GM21717 (cell line): Measurements from ENCODE around the gene XIRP2.

Experiments used
- ATAC-seq: cut with Tn5 transposase; IDR thresholded peaks from one replicate; pipeline ENCODE4 v1.9.1; 2021; ENCODE audit warnings: mild to moderate bottlenecking, moderate library complexity; ENCODE audit not compliant: unreplicated experiment

XIRP2 gene, protein sequence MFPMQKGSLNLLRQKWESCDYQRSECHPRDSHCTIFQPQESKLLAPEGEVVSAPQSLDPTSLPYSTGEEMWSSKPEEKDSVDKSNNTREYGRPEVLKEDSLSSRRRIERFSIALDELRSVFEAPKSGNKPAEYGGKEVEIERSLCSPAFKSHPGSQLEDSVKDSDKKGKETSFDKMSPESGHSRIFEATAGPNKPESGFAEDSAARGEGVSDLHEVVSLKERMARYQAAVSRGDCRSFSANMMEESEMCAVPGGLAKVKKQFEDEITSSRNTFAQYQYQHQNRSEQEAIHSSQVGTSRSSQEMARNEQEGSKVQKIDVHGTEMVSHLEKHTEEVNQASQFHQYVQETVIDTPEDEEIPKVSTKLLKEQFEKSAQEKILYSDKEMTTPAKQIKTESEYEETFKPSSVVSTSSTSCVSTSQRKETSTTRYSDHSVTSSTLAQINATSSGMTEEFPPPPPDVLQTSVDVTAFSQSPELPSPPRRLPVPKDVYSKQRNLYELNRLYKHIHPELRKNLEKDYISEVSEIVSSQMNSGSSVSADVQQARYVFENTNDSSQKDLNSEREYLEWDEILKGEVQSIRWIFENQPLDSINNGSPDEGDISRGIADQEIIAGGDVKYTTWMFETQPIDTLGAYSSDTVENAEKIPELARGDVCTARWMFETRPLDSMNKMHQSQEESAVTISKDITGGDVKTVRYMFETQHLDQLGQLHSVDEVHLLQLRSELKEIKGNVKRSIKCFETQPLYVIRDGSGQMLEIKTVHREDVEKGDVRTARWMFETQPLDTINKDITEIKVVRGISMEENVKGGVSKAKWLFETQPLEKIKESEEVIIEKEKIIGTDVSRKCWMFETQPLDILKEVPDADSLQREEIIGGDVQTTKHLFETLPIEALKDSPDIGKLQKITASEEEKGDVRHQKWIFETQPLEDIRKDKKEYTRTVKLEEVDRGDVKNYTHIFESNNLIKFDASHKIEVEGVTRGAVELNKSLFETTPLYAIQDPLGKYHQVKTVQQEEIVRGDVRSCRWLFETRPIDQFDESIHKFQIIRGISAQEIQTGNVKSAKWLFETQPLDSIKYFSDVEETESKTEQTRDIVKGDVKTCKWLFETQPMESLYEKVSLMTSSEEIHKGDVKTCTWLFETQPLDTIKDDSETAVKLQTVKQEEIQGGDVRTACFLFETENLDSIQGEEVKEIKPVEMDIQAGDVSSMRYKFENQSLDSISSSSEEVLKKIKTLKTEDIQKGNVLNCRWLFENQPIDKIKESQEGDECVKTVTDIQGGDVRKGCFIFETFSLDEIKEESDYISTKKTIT (N-terminal part only)

DNA sequence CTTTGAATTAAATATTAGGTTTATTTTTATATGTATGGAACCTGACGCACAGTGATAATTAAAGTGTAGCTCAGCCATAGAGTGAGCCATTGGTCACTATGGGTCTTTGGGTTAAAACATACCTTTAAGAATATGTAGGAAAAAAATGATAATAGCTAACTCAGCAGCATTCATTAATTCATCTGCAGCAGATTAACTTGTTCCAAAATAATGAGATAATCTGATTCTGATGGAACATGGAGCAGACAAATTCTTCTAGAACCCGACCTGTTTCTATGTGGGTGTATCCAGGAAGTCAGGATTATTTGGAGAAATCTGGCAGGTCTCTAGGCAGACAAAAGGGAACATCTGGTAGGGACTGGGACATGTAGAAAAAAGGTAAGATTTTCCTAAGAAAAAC, at the start of gene XIRP2:
Gene XIRP2, plus strand, starts transcription at position 301 of the 400 bp plus-strand sequence. CDS start 15,003 bp downstream, outside the sequence.
- ATAC-seq: no peak

GRCh38 chr2:166841152-166841551, 47.1 kb upstream of the XIRP2 start:
- no peak for ATAC-seq

GRCh38 chr2:166841679-166842078, 46.6 kb upstream of the XIRP2 start:
- no peak for ATAC-seq

GRCh38 chr2:166844111-166844510, 44.2 kb upstream of the XIRP2 start:
- ATAC-seq: no peak

- no peak for ATAC-seq
Observed at GRCh38 chr2:166862468-166863132, 25.7 kb upstream of the XIRP2 start.

DNA sequence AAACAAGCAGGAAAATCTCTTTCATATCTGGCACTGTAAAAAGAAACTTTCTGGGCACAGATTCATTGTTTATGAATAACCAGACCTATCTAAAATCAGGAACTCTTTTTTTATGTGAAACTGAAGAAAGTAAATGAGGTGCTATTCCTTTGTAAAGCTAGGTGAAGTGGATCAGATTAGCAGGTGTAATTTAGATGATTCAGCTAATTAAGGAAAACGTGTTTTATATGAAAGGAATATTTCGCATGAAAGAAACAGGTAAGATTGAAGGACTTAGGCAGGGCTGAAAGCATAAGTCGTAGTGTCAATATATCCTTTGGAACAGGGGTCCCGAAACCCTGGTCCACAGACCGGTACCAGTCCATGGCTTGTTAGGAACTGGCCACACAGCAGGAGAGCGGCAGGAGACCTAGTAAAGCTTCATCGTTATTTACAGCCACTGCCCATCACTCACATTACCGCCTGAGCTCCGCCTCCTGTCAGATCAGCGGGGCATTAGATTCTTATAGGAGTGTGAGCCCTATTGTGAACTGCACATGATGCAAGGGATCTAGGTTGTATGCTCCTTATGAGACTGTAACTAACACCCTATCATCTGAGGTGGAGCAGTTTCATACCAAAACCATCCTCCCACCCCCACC, 20.3 kb upstream of the XIRP2 start:
- no peak for ATAC-seq

- ATAC-seq: no peak
Observed at GRCh38 chr2:166870346-166870745, 17.9 kb upstream of the XIRP2 start.

- ATAC-seq: no peak
Observed at GRCh38 chr2:166881177-166881576, 7.1 kb upstream of the XIRP2 start.

GRCh38 chr2:166882851-166883250, 5.4 kb upstream of the XIRP2 start:
- ATAC-seq: no peak

- no peak for ATAC-seq
Observed at GRCh38 chr2:166891727-166892126, 3.4 kb downstream of the XIRP2 start.

DNA sequence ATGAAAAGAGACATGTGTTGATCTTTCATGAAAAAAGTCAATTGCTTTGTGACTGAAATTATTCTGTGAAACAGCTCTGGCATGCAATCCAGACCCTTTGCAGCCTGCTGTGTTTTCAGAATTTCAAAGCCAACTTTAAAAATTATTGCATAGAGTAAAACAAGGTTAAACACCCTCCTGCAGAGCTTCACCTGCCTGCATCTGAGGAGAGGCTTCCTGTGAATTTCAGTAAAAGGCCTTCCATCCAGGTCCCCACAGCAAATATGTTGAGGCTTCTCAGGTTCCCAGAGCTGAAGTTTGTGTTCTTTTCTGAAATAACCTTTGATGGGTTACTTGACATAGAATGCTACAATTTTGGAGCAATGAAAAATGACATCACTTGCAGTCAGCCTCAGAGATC, 4.1 kb downstream of the XIRP2 start:
- ATAC-seq: no peak

DNA sequence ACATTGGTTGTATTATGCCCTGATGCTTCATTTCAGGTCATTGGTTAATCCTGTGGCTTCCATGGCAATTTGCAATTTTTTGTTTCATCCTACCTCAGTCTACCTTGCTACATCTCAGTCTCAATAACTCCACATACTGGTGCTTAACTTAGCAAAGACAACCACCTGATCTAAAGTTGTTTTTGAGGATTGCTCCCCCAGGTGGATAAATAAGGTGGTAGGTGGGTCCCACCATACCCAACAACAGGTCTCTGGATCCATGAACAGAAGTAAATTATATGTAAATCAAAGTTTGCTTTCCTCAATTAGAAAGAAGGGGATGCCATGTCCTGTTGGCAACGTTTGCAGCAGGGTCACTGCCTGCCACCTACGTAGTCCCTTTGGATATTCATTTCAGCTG, 7.0 kb downstream of the XIRP2 start:
- no peak for ATAC-seq

DNA sequence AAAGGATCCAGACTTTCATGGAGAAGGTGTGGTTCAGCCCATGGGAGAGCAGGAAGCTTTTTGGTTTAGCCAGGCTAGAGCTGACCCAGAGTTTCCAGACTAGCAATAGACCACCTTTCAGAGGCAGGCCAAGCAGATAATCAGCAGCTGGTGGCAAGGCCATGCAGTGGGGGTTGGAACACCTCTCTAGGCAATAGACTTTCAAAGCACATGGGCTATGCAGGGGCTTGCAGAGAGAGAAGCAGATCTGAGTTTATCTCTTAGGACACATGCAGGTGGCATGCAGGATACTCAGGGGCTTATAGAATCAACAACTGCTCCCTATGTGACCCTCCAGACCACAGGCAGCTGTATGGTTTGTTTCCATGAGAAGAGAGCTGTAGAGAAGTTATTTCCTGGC, 9.4 kb downstream of the XIRP2 start:
- no peak for ATAC-seq

- ATAC-seq: no peak
Observed at GRCh38 chr2:166899676-166900075, 11.4 kb downstream of the XIRP2 start.

GRCh38 chr2:166900700-166901099, 12.4 kb downstream of the XIRP2 start:
- no peak for ATAC-seq

DNA sequence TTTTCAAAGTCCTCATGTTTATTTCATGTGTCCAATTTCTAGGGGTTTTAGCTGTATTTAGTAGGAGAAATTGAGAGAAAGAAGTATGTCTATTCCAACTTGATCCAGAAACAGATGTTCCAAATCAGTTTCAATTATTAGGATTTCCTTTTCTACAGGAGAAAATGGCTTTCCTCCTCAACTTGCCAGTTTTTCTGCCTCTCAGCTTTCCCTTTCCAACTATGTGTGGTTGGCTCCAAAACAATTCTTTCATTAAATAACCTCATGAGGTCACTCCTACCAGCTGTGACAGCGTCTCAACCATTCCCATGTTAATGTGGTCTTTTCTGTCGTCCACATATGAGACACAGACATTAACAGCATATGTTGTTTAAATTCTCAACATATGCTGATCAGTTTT, 13.1 kb downstream of the XIRP2 start:
- ATAC-seq: no peak

GRCh38 chr2:166916987-166917386, 28.7 kb downstream of the XIRP2 start:
- ATAC-seq: no peak

DNA sequence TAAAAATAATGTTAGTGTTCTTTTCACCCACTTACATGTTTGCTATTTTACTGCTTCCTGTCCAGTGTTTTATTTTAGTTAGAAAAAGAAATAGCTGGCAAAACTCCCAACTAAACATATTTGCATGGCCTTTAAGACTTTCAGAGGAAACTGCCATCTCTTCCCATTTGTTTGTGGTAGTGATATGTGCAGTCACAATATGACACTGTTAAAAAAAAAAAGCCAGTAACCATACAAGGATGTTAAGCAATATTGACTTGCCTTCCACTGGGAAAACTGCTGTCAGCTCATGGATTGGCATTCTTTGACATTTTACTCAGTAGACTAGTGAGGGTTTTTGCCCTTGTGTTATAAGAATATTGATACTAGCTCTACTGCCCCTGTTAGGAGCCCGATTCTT, 29.1 kb downstream of the XIRP2 start:
- ATAC-seq: no peak

DNA sequence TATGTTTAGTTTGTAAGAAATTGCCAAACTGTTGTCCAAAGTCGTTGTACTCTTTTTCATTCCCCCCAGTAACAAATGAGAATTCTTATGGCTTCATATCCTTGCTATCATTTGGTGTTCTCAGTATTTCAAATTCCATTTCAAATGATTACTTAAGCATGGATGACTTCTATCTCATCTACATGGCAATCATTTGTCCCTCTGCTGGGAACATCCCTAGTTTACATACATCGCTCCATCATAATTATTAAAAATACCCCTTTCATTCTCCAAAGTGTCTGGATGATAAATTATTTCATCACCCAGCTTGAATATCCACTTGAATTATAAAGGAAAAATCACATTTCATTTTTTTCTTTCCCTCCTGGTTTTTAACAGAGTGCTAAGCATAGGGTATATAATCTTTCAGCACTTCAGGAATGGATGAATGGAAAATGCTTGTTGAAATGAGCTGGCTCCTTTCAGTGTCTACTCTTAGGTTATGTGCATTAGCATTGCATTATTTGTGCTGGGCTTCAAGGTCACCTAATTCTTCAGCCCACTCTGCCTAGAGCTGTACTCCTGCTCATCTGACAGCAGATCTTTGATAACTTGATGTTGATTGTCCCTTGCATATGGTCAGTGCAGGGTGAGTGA, 33.1 kb downstream of the XIRP2 start:
- no peak for ATAC-seq

GRCh38 chr2:166924967-166925366, 36.7 kb downstream of the XIRP2 start:
- ATAC-seq: no peak
